ENCODE data around the gene TMEM39A. TPM values are rescaled to one million over a fixed set of nuclear protein-coding genes. Genes with fewer than 3 reads are reported as not detected.

The TMEM39A gene
- total and polyA plus RNA-seq, 4 donors, result 4.7 to 69.2 (median 17.5) TPM

GRCh38 chr3:119396870-119397269, 66.5 kb downstream of the TMEM39A start:
- 95% methylated on average over 2 of the region's 2 CpGs for WGBS
- H3K27me3 ChIP-seq (ENCODE audit: control insufficient read depth in 4 of 4, insufficient read depth in 4 of 4, low read length in 3 of 4), result no peaks in the 10 kb centered on the region
- no peak for DNase-seq (ENCODE audit: low spot score)
- TF ChIP-seq HNF4G (IDR thresholded peaks at IDR 0.05), result no peak
- no peak for TF ChIP-seq ATF3 (IDR thresholded peaks at IDR 0.05)
- TF ChIP-seq NR2F2 (IDR thresholded peaks at IDR 0.05), result no peak
- TF ChIP-seq SP1 (IDR thresholded peaks at IDR 0.05), result no peak
- no peak for TF ChIP-seq JUND (IDR thresholded peaks at IDR 0.05)
- no peak for TF ChIP-seq REST (IDR thresholded peaks at IDR 0.05)
- TF ChIP-seq MAX (IDR thresholded peaks at IDR 0.05), result no peak
- TF ChIP-seq HNF4A (conservative IDR thresholded peaks at IDR 0.05), result no peak
- TF ChIP-seq RXRA (IDR thresholded peaks at IDR 0.05), result no peak
- TF ChIP-seq CTCF (IDR thresholded peaks at IDR 0.05; ENCODE audit: low read depth, low read length, missing input control), result no peak
- TF ChIP-seq FOXA1 (IDR thresholded peaks at IDR 0.05), result no peak
- TF ChIP-seq RAD21 (IDR thresholded peaks at IDR 0.05), result no peak
- no peak for TF ChIP-seq YY1 (IDR thresholded peaks at IDR 0.05)
- no peak for TF ChIP-seq GABPA (IDR thresholded peaks at IDR 0.05 in 1 of 2, conservative IDR thresholded peaks at IDR 0.05 in 1 of 2)
- no peak for TF ChIP-seq FOXA2 (IDR thresholded peaks at IDR 0.05)
- TF ChIP-seq ZBTB33 (IDR thresholded peaks at IDR 0.05), result no peak
- TF ChIP-seq TAF1 (conservative IDR thresholded peaks at IDR 0.05), result no peak
- no peak for TF ChIP-seq EGR1 (IDR thresholded peaks at IDR 0.05; ENCODE audit: low read depth in 2 of 2)
- H3K4me3 ChIP-seq (ENCODE audit: low read depth in 1 of 3, low read length in 3 of 3), result no peak overlapping the region
- no peak overlapping the region for H3K9ac ChIP-seq (ENCODE audit: low read depth in 1 of 2, low read length in 2 of 2)
- no peaks in the 10 kb centered on the region for H3K9me3 ChIP-seq (ENCODE audit: control insufficient read depth in 4 of 4, low read length in 3 of 4)
- H3K27ac ChIP-seq (ENCODE audit: low read depth in 1 of 2, low read length in 2 of 2), result no peak overlapping the region
- H3K36me3 ChIP-seq (ENCODE audit: control insufficient read depth in 4 of 4, insufficient read depth in 3 of 4, low read depth in 1 of 4, low read length in 3 of 4), result peaks cover 0 to 7% (median 0%) of the 10 kb centered on the region in 4 donors
- no peaks in the 10 kb centered on the region for H3K4me1 ChIP-seq (ENCODE audit: control insufficient read depth in 4 of 4, insufficient read depth in 4 of 4, low read length in 3 of 4)

All from liver (tissue), 9 donors.